Thoracic aorta (tissue), 2 donors: ENCODE results near the gene PDZD4. TPM values are rescaled to one million over a fixed set of nuclear protein-coding genes. Genes with fewer than 3 reads are reported as not detected.

Experiments
- ATAC-seq: fragments of 150-250 bp; one replicate; pipeline ENCODE4 v1.8.0; 2017; ENCODE audit warnings: low read depth; ENCODE audit not compliant: insufficient number of reproducible peaks, low FRiP score
- DNase-seq: peaks from one replicate; pipeline ENCODE4 v3.0.0-alpha.2; 2020; ENCODE audit warnings: low spot score
- H3K27ac ChIP-seq, 2 donors: fragments of 200-600 bp; sonication (generic); 1 replicate in 1 of 2; 2 replicates in 1 of 2; pipeline ENCODE4 v1.5.1; 2016; ENCODE audit warnings: mild to moderate bottlenecking in 2 of 2, moderate library complexity in 2 of 2
- H3K27me3 ChIP-seq: fragments of 200-600 bp; sonication (generic); replicated peaks from 2 replicates; pipeline ENCODE4 v1.6.0; 2016; ENCODE audit warnings: mild to moderate bottlenecking; ENCODE audit not compliant: insufficient read depth
- H3K36me3 ChIP-seq: fragments of 200-600 bp; sonication (generic); one replicate; pipeline ENCODE4 v1.5.1; 2016
- H3K4me1 ChIP-seq, 2 donors: fragments of 200-600 bp; sonication (generic); 1 replicate in 1 of 2; 2 replicates in 1 of 2; pipeline versions ENCODE4 v1.5.1 to v1.6.0; 2016; ENCODE audit warnings: low read depth in 2 of 2, mild to moderate bottlenecking in 1 of 2; ENCODE audit not compliant: control insufficient read depth in 1 of 2
- H3K4me3 ChIP-seq: fragments of 200-600 bp; sonication (generic); 2 replicates; pipeline ENCODE4 v1.5.1; 2016; ENCODE audit warnings: mild to moderate bottlenecking
- H3K9me3 ChIP-seq: fragments of 200-600 bp; sonication (generic); 2 replicates; pipeline ENCODE4 v1.5.1; 2016
- CTCF ChIP-seq: fragments of 200-600 bp; sonication (generic); IDR thresholded peaks from one replicate; pipeline ENCODE4 v1.5.1; 2019; ENCODE audit warnings: antibody characterized with exemption
- total RNA-seq, 2 donors: library from RNA; depleted of rRNA; stranded (reverse); fragments of >200 nt; gene quantifications; one replicate each; pipeline versions ENCODE4 v1.1.0 to v1.2.3, GENCODE V29; 2016

Gene PDZD4
- total RNA-seq, 2 donors from 2014 or later: 4.4 to 11.6 TPM

- H3K36me3 ChIP-seq: no peaks in the 10 kb centered on the region
- H3K27ac ChIP-seq: no peak overlapping the region
- DNase-seq (no peak), ATAC-seq (no peak)
- no peaks in the 10 kb centered on the region for H3K27me3 ChIP-seq
- H3K4me1 ChIP-seq: no peaks in the 10 kb centered on the region
- H3K4me3 ChIP-seq: no peak overlapping the region
- no peak for TF ChIP-seq CTCF
- no peaks in the 10 kb centered on the region for H3K9me3 ChIP-seq
These were observed 57.8 kb downstream of the PDZD4 start for GRCh38 chrX:153772316-153773217.

- TF ChIP-seq CTCF: no peak
- Histone ChIP-seq H3K36me3 (no peaks in the 10 kb centered on the region), H3K4me3 (no peak overlapping the region), H3K27ac (no peak overlapping the region), H3K9me3 (no peaks in the 10 kb centered on the region), H3K27me3 (no peaks in the 10 kb centered on the region), H3K4me1 (peaks cover 0 to 4% of the 10 kb centered on the region in 2 donors)
- DNase-seq (no peak), ATAC-seq (no peak)
These were observed 58.7 kb downstream of the PDZD4 start for GRCh38 chrX:153771415-153772315.

GRCh38 chrX:153770601-153771414 lies 59.5 kb downstream of the PDZD4 start:
- DNase-seq: no peak

GRCh38 chrX:153769865-153770600 lies 60.3 kb downstream of the PDZD4 start:
- Histone ChIP-seq H3K27me3 (no peaks in the 10 kb centered on the region), H3K9me3 (no peaks in the 10 kb centered on the region), H3K4me3 (no peak overlapping the region), H3K36me3 (no peaks in the 10 kb centered on the region), H3K4me1 (peaks cover 0 to 8% of the 10 kb centered on the region in 2 donors), H3K27ac (no peak overlapping the region)
- DNase-seq (no peak), ATAC-seq (no peak)
- no peak for TF ChIP-seq CTCF

More at GRCh38 chrX:153770601-153771414, 59.5 kb downstream of the PDZD4 start:
- Histone ChIP-seq H3K27me3 (no peaks in the 10 kb centered on the region), H3K36me3 (no peaks in the 10 kb centered on the region), H3K4me3 (no peak overlapping the region), H3K4me1 (peaks cover 0 to 8% of the 10 kb centered on the region in 2 donors), H3K27ac (no peak overlapping the region), H3K9me3 (no peaks in the 10 kb centered on the region)
- no peak for ATAC-seq
- no peak for TF ChIP-seq CTCF
